Measurements from ENCODE around the gene KCND3. TPM values are rescaled to one million over a fixed set of nuclear protein-coding genes. Genes with fewer than 3 reads are reported as not detected.

The KCND3 gene
- total and polyA plus RNA-seq, 7 experiments from 2014 or later: 0.05 to 0.17 TPM; not detected in 5

DNA sequence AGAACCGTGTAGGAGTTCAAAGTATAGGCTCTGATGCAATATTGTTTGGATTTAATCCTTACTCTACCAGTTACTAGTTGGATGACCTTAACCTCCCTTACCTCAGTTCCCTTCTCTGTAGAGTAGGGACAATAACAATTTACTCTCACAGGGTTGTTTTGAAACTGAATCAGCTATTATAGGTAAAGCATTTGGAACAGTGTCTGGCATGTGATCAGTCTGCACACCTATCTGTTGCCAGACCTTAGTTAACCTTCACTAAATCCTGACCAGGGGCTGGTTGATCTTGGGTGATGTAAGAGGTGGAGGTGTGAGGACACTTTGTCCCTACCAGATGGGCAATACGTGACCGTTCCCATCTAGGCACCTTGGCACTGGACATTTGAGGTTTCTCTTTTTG, 126.9 kb downstream of the KCND3 start:
- H3K36me3 ChIP-seq (ENCODE audit: control insufficient read depth in 2 of 3, insufficient read depth in 3 of 3, low read length in 3 of 3): no peaks in the 10 kb centered on the region
- H3K4me3 ChIP-seq (ENCODE audit: low read length): no peak overlapping the region
- Mint-ChIP-seq H3K4me1 (peaks cover 3 to 17% (median 10%) of the 10 kb centered on the region in 7 donors), H3K27ac (no peak overlapping the region), H3K4me3 (no peak overlapping the region), H3K36me3 (no peaks in the 10 kb centered on the region), H3K27me3 (peaks cover 13 to 49% (median 40%) of the 10 kb centered on the region in 5 donors), H3K9me3 (peaks cover 0 to 7% (median 0%) of the 10 kb centered on the region in 11 donors)
- ATAC-seq: no peak
- DNase-seq: no peak
- H3K9me3 ChIP-seq (ENCODE audit: control insufficient read depth in 2 of 3, low read length in 3 of 3): no peaks in the 10 kb centered on the region
- POLR2A ChIA-PET: no interaction called here
- no peak overlapping the region for H3K27ac ChIP-seq (ENCODE audit: low read depth, low read length)
- intact Hi-C loops (cut with micrococcal nuclease): no loop called here
- no peaks in the 10 kb centered on the region for H3K4me1 ChIP-seq (ENCODE audit: control insufficient read depth in 2 of 2, insufficient read depth in 2 of 2, low read length in 2 of 2)
- no peaks in the 10 kb centered on the region for H3K27me3 ChIP-seq (ENCODE audit: control insufficient read depth in 2 of 2, insufficient read depth in 2 of 2, low read length in 2 of 2)
- CTCF ChIA-PET: no interaction called here

DNA sequence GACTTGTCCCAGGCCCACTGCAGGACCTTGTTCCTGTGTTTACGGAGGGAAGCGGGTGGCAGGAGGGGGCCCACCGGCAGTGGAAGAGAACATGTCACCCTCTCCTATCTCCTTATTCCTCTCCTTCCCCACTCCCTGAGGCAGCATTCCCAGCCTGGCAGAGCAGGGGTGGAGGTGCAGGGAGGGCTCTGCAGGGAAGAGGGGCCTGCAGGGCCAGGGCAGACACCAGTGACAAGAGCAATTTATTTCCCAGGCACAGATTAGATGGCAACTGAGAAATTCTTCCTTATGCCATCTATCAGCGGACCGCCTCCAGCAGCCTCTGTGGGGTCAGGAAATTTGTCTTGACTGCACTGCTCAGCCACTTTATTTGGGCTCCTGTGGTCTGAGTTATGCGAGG, 127.9 kb downstream of the KCND3 start:
- H3K27me3 Mint-ChIP-seq: peaks cover 13 to 55% (median 40%) of the 10 kb centered on the region in 5 donors
- intact Hi-C loops (cut with micrococcal nuclease): no loop called here
- H3K36me3 Mint-ChIP-seq: no peaks in the 10 kb centered on the region
- Histone ChIP-seq H3K9me3 (ENCODE audit: control insufficient read depth in 2 of 3, low read length in 3 of 3) (no peaks in the 10 kb centered on the region), H3K27ac (ENCODE audit: low read depth, low read length) (no peak overlapping the region), H3K4me3 (ENCODE audit: low read length) (no peak overlapping the region), H3K36me3 (ENCODE audit: control insufficient read depth in 2 of 3, insufficient read depth in 3 of 3, low read length in 3 of 3) (no peaks in the 10 kb centered on the region), H3K27me3 (ENCODE audit: control insufficient read depth in 2 of 2, insufficient read depth in 2 of 2, low read length in 2 of 2) (no peaks in the 10 kb centered on the region), H3K4me1 (ENCODE audit: control insufficient read depth in 2 of 2, insufficient read depth in 2 of 2, low read length in 2 of 2) (no peaks in the 10 kb centered on the region)
- peaks cover 0 to 7% (median 0%) of the 10 kb centered on the region in 11 donors for H3K9me3 Mint-ChIP-seq
- CTCF ChIA-PET: no interaction called here
- H3K4me3 Mint-ChIP-seq: no peak overlapping the region
- ATAC-seq (no peak), DNase-seq (no peak)
- H3K27ac Mint-ChIP-seq: no peak overlapping the region
- peaks cover 3 to 17% (median 10%) of the 10 kb centered on the region in 7 donors for H3K4me1 Mint-ChIP-seq
- POLR2A ChIA-PET: no interaction called here

DNA sequence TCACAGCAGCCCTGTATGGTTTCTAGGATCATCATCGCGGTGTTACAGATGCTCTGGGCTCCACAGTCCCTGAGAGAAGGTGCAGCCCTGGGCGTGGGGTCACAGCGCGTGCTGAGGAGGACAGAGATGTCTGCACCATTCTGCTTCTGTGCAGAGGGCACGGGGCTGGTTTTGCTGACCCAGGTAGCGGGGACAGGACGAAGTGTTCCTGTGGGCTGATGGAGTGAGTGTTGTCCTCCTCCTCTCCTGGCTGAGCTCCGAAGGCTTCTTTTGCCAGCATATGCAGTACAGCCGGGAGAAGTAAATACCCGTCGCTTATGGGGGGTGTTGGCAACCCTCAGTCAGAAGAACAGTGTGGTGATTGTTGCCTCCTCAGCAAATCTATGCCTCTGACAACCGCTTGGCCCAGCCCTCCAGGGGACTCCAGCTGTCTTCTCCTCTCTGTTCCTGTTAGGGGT, 132.2 kb downstream of the KCND3 start:
- Mint-ChIP-seq H3K4me1 (no peaks in the 10 kb centered on the region), H3K9me3 (peaks cover 0 to 2% (median 0%) of the 10 kb centered on the region in 11 donors), H3K27ac (no peak overlapping the region), H3K4me3 (no peak overlapping the region), H3K36me3 (no peaks in the 10 kb centered on the region), H3K27me3 (peaks cover 5 to 31% (median 23%) of the 10 kb centered on the region in 5 donors)
- ATAC-seq: no peak
- POLR2A ChIA-PET: no interaction called here
- Histone ChIP-seq H3K4me3 (ENCODE audit: low read length) (no peak overlapping the region), H3K27ac (ENCODE audit: low read depth, low read length) (no peak overlapping the region), H3K36me3 (ENCODE audit: control insufficient read depth in 2 of 3, insufficient read depth in 3 of 3, low read length in 3 of 3) (no peaks in the 10 kb centered on the region), H3K4me1 (ENCODE audit: control insufficient read depth in 2 of 2, insufficient read depth in 2 of 2, low read length in 2 of 2) (no peaks in the 10 kb centered on the region), H3K27me3 (ENCODE audit: control insufficient read depth in 2 of 2, insufficient read depth in 2 of 2, low read length in 2 of 2) (no peaks in the 10 kb centered on the region), H3K9me3 (ENCODE audit: control insufficient read depth in 2 of 3, low read length in 3 of 3) (no peaks in the 10 kb centered on the region)
- intact Hi-C loops (cut with micrococcal nuclease): no loop called here
- DNase-seq: no peak
- CTCF ChIA-PET: no interaction called here

DNA sequence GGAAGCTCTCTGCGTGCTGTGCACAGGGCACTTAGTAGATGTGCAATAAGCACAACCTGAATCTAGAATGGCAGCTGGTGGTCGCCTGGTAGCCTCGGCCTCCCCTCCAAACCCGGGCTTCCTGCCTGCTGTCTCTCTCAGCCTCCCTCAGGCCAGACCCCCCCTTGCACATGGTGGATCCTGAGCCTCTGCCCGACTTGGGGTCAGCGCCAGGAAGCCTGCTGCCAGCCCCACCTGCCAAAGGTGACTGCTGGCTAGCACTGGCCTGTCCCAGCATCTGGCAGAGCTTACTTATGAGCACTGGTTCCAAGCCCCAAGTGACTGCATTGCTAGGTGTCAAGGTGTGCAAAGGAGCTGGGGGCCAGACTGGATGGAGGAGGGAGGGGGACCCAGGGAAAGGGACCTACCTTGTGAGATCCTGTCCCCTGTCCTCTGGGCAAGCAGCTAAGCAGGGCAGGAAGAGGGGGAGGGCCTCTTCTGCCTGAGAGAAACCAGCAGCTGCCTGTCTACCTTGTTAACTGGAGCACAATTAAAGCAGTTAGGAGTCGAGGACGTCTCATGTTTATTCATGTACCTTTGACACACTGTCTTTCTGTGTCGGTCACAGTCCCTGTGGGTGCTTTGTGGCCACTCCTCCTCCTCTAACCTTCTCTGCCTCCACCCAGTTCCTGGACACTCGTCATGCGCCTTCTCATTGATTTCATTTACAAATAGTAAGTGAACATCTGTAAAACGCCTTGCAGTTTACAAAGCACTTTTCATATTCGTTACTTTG, 132.9 kb downstream of the KCND3 start:
- intact Hi-C loops (cut with micrococcal nuclease): no loop called here
- no peak overlapping the region for H3K4me3 Mint-ChIP-seq
- peaks cover 5 to 35% (median 22%) of the 10 kb centered on the region in 5 donors for H3K27me3 Mint-ChIP-seq
- ChIA-PET POLR2A (no interaction called here), CTCF (no interaction called here)
- H3K4me1 Mint-ChIP-seq: no peaks in the 10 kb centered on the region
- H3K36me3 ChIP-seq (ENCODE audit: control insufficient read depth in 2 of 3, insufficient read depth in 3 of 3, low read length in 3 of 3): no peaks in the 10 kb centered on the region
- H3K4me1 ChIP-seq (ENCODE audit: control insufficient read depth in 2 of 2, insufficient read depth in 2 of 2, low read length in 2 of 2): no peaks in the 10 kb centered on the region
- H3K4me3 ChIP-seq (ENCODE audit: low read length): no peak overlapping the region
- DNase-seq (no peak), ATAC-seq (no peak)
- no peak overlapping the region for H3K27ac ChIP-seq (ENCODE audit: low read depth, low read length)
- no peaks in the 10 kb centered on the region for H3K9me3 ChIP-seq (ENCODE audit: control insufficient read depth in 2 of 3, low read length in 3 of 3)
- peaks cover 0 to 2% (median 0%) of the 10 kb centered on the region in 11 donors for H3K9me3 Mint-ChIP-seq
- no peaks in the 10 kb centered on the region for H3K36me3 Mint-ChIP-seq
- no peak overlapping the region for H3K27ac Mint-ChIP-seq
- no peaks in the 10 kb centered on the region for H3K27me3 ChIP-seq (ENCODE audit: control insufficient read depth in 2 of 2, insufficient read depth in 2 of 2, low read length in 2 of 2)

DNA sequence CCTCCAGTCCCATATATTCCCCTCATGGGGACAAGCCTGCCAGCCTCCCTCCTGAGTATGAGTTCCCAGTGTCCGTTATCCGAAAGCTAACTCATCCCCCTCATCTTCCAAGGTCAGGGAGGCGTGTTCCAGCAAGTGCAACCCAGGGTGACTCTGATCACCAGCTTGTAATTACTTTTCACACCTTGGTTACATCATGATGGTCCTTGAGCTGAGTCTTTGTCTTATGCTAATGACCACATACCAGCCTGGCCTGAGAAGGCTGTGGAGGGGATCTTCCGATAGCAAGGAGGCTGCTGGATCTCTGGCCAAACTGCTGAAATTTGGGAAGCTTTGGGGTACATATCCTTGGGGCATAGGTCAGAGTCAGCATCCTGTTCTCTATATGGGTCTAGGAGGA, 134.2 kb downstream of the KCND3 start:
- no peaks in the 10 kb centered on the region for H3K27me3 ChIP-seq (ENCODE audit: control insufficient read depth in 2 of 2, insufficient read depth in 2 of 2, low read length in 2 of 2)
- ATAC-seq (no peak), DNase-seq (no peak)
- H3K4me3 ChIP-seq (ENCODE audit: low read length): no peak overlapping the region
- Mint-ChIP-seq H3K27me3 (peaks cover 9 to 33% (median 16%) of the 10 kb centered on the region in 5 donors), H3K27ac (no peak overlapping the region), H3K4me1 (no peaks in the 10 kb centered on the region), H3K9me3 (peaks cover 0 to 2% (median 0%) of the 10 kb centered on the region in 11 donors), H3K4me3 (no peak overlapping the region), H3K36me3 (no peaks in the 10 kb centered on the region)
- POLR2A ChIA-PET: no interaction called here
- H3K27ac ChIP-seq (ENCODE audit: low read depth, low read length): no peak overlapping the region
- no peaks in the 10 kb centered on the region for H3K9me3 ChIP-seq (ENCODE audit: control insufficient read depth in 2 of 3, low read length in 3 of 3)
- CTCF ChIA-PET: no interaction called here
- H3K36me3 ChIP-seq (ENCODE audit: control insufficient read depth in 2 of 3, insufficient read depth in 3 of 3, low read length in 3 of 3): no peaks in the 10 kb centered on the region
- no peaks in the 10 kb centered on the region for H3K4me1 ChIP-seq (ENCODE audit: control insufficient read depth in 2 of 2, insufficient read depth in 2 of 2, low read length in 2 of 2)
- intact Hi-C loops (cut with micrococcal nuclease): no loop called here

DNA sequence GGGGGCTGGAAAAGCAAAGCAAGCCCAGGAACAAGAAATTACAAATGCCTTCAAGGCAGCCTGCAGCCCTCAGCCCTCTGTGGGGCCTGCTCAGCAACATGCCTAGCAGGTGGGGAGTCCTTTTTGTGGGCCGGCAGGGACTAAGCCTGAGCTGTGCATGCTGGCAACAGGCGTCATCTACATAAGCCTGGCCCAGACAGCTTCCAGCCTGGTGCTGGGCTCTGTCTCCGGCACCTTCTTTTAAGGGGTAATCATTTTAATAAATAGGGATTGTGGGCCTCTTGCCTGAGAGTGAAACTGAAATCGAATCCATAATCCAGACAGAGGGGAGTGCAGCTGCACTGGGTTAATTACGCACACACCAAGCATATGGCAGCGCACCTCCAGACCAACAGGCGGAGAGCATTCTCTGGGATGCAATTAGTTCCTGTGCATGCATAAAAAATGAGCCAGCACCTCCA, 137.2 kb downstream of the KCND3 start:
- no peaks in the 10 kb centered on the region for H3K4me1 Mint-ChIP-seq
- no peaks in the 10 kb centered on the region for H3K36me3 Mint-ChIP-seq
- H3K9me3 ChIP-seq (ENCODE audit: control insufficient read depth in 2 of 3, low read length in 3 of 3): no peaks in the 10 kb centered on the region
- ChIA-PET POLR2A (no interaction called here), CTCF (no interaction called here)
- no peak overlapping the region for H3K4me3 Mint-ChIP-seq
- no peaks in the 10 kb centered on the region for H3K27me3 ChIP-seq (ENCODE audit: control insufficient read depth in 2 of 2, insufficient read depth in 2 of 2, low read length in 2 of 2)
- no peak overlapping the region for H3K27ac ChIP-seq (ENCODE audit: low read depth, low read length)
- H3K4me1 ChIP-seq (ENCODE audit: control insufficient read depth in 2 of 2, insufficient read depth in 2 of 2, low read length in 2 of 2): no peaks in the 10 kb centered on the region
- peaks cover 9 to 16% (median 11%) of the 10 kb centered on the region in 5 donors for H3K27me3 Mint-ChIP-seq
- ATAC-seq: no peak
- H3K4me3 ChIP-seq (ENCODE audit: low read length): no peak overlapping the region
- no peaks in the 10 kb centered on the region for H3K36me3 ChIP-seq (ENCODE audit: control insufficient read depth in 2 of 3, insufficient read depth in 3 of 3, low read length in 3 of 3)
- no peak for DNase-seq
- peaks cover 0 to 4% (median 0%) of the 10 kb centered on the region in 11 donors for H3K9me3 Mint-ChIP-seq
- intact Hi-C loops (cut with micrococcal nuclease): no loop called here
- no peak overlapping the region for H3K27ac Mint-ChIP-seq

DNA sequence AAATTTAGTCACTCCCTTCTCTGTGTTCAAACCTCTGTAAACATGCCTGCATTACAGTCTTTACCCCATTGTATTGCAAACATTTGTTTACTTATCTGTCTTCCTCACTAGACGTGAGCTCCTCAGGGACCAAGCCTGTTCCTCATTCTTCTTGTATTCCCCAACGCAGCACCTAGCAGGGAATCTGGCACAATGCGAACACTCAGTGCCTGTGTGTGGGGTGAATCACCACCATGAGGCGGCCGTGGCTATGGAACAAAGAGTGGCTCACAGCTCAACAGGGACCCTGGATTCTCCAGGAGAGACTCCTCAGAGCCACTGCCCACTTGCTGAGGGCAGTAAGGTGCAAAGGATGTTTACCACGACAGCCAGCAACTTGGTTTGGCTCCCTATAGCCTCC, 137.9 kb downstream of the KCND3 start:
- H3K27me3 ChIP-seq (ENCODE audit: control insufficient read depth in 2 of 2, insufficient read depth in 2 of 2, low read length in 2 of 2): no peaks in the 10 kb centered on the region
- H3K9me3 ChIP-seq (ENCODE audit: control insufficient read depth in 2 of 3, low read length in 3 of 3): no peaks in the 10 kb centered on the region
- no peaks in the 10 kb centered on the region for H3K36me3 ChIP-seq (ENCODE audit: control insufficient read depth in 2 of 3, insufficient read depth in 3 of 3, low read length in 3 of 3)
- no peak overlapping the region for H3K27ac ChIP-seq (ENCODE audit: low read depth, low read length)
- no peaks in the 10 kb centered on the region for H3K4me1 ChIP-seq (ENCODE audit: control insufficient read depth in 2 of 2, insufficient read depth in 2 of 2, low read length in 2 of 2)
- H3K4me1 Mint-ChIP-seq: no peaks in the 10 kb centered on the region
- no peak overlapping the region for H3K4me3 Mint-ChIP-seq
- H3K27me3 Mint-ChIP-seq: peaks cover 9 to 15% (median 11%) of the 10 kb centered on the region in 5 donors
- CTCF ChIA-PET: no interaction called here
- H3K4me3 ChIP-seq (ENCODE audit: low read length): no peak overlapping the region
- H3K9me3 Mint-ChIP-seq: peaks cover 0 to 4% (median 0%) of the 10 kb centered on the region in 11 donors
- H3K36me3 Mint-ChIP-seq: no peaks in the 10 kb centered on the region
- no peak for ATAC-seq
- no peak for DNase-seq
- POLR2A ChIA-PET: no interaction called here
- no peak overlapping the region for H3K27ac Mint-ChIP-seq
- intact Hi-C loops (cut with micrococcal nuclease): no loop called here

Data from naive thymus-derived CD4-positive, alpha-beta T cell (primary cell).